ENCODE results near the gene GHRL.
A peak's percentile ranks its signal among the peaks of the same experiment; 100 is the strongest.

The GHRL gene

DNA sequence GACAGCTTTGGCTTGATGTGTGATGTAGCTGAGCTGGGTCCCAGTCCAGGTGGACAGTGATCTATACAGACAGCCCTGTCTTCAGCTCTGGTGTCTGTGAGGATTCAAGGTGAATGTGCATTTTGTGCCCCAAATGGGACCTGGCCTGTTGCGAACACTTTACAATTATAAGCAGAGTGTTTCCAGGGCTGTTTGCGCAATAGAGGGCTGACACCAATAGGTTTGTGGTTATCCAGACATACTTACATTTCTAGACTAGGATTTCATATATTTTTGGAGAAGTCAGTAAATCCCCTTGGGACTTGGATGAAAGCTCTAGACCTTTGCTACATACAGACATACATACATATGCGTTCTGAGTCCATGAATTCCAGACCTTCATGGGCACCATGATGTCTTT, 48.7 kb downstream of the GHRL start:
- DNase-seq (ENCODE audit: low read depth in 2 of 2), result no peak

DNA sequence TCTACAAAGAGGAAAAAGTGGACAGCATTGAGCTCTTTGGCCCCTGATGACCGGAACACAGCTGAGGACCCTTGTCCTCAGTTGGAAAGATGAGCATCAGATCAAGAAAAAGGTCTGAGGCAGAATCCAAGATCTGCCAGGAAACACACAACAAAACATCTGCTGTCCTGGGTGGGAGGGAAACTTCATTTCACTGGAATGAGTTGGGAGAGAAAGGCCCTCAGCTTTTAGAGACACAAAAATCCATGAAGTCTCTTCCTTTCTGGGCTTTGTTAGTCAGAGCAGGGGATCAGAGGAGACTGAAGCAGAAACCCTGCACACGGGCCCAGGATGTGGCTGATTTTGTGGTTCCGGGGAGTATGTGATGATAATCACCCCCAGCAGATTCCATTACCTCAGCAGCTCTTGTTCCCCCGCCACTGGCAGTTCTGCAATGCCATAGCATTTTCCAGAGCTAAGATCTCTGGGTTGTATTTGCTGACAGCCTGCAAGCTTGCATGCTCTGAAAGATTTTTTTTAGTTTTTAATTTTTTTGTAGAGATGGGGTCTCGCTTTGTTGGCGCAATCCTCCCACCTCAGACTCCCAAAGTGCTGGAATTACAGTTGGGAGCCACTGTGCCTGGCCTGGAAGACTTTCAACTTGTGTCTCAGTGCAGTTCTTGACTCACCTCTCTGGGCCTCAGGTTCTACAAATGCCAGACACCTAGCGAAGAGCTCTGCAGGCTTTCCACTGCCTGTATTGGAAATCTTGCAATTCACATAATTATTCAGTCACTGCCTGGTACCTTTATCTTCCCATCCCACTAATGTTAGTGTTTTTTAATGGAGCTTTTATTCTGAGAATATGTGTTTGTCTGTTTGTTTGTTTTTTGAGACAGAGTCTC, 50.3 kb downstream of the GHRL start:
- DNase-seq (ENCODE audit: low read depth in 2 of 2), result peak in 1 of 2 donors; percentile 59

DNA sequence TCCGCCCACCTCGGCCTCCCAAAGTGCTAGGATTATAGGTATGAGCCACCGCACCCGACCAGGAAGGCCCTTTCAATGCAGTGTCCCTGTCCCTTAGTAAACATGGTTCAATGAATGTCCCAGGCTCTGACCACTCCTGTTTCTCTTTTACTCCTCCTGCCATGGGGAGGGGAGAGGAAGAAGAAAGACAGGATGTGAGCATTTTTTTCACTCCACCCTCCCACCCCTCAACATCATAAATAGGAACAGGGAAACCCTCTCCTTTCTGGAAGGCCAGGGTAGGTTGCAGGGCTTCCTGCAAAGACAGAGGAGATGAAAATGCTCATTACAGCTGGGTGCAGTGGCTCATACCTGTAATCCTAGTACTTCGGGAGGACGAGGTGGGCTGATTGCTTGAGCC, 51.9 kb downstream of the GHRL start:
- DNase-seq (ENCODE audit: low read depth in 2 of 2), result no peak

DNA sequence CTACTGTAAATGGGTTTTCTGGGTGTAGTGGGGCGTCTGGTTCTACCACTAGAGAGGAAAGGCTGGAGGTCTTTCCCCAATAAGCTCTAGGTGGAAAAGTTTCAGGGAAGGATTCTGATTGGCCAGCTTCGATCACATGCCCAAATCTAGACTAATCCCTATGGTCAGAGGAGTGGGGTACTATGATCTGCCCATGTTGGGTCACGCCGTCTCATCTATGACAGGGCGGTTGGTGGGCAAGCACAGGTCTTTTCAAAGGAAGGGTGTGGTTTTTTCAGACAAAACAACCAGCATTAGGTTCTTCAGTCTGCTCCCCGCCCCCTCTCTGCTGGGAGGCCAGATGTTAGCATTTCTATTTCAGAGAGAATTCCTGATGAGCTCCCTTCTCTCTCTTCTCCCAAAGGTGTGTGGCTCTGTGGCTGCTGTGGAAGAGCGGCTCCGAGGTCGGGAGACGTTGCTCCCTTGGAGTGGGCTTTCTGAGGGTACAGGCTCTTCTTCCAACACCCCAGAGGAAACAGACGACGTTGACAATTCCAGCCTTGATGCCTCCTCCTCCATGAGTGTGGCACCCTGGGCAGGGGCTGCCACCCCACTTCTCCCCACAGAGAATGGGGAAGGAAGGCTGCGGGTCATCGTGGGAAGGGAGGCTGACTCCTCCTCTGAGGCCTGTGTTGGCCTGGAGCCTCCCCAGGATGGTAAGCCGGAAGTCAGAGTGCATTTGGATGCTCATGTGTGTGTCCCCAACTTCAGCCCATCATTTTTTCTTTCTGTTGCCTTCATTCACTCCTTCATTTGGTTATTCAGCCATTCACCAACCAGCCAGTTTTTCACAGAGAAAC, 54.2 kb downstream of the GHRL start:
- DNase-seq (ENCODE audit: low read depth in 2 of 2), result no peak

Data from stimulated activated CD4-positive, alpha-beta T cell treated with anti-CD3 and anti-CD28 coated beads, Interleukin-1b, Interleukin-23, amount 100 ng/mL, for 1 hour (primary cell).